GM21576 (cell line): ENCODE measurements around the gene TMEM271.
"Not testable (repeated sequence)": the region's sequence is repeated elsewhere in the genome, so short reads cannot be mapped to it uniquely, and the experiment has no call there.

Source experiments
- ATAC-seq: cut with Tn5 transposase; IDR thresholded peaks from one replicate; pipeline ENCODE4 v1.9.1; 2021; ENCODE audit warnings: mild to moderate bottlenecking, moderate library complexity; ENCODE audit not compliant: unreplicated experiment

Gene TMEM271

DNA sequence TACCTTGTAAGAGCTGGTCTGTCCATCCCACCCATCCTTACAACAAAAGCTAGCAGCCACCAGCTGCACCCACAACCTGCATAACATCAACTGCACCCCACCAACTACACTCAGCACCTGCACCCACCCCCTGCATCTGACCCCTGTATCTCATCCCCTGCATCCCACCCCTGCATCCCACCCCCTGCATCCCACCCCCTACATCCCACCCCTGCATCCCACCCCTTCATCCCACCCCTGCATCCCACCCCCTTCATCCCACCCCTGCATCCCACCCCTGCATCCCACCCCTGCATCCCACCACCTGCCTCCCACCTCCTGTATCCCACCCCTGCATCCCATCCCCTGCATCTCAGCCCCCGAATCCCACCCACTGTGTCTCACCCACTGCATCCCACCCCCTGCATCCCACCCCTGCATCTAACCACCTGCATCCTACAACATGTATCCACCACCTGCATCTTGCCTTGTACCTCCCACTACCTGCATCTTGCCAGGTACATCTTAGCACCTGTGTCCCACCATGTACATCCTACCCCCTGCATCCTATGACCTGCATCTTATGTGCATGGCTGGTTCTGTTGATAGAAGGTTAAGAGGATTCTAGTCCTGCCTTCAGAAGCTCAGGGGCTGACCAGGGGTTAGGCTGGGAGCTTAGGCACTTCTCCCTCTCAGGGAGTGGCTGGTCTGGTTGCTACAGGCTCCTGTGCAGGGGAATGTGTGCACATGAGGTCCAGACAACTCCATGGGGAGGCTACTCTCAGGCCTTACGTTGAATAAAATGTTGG is 9.4 kb downstream of the TMEM271 start:
- ATAC-seq: no peak

DNA sequence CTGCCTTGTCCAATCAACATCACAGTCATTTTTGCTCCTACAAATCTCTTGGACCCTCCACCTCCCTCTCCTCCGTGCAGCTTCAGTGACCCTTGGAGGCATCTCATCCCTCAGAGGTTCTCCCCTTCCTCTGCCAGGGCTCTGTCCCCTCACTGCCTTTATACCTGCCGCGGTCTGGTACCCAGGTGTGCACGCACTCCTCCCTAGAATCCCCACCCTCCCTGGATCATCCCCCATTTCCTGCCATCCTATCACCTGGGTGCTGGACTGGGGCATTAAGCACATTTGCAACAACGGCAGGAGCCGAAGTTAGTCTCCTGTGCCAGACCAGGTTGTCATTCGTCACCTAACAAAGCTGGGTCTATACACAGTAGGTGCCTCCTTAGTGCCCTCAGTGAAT is 10.1 kb downstream of the TMEM271 start:
- no peak for ATAC-seq

- ATAC-seq: not testable (repeated sequence)
Measured at GRCh38 chr4:565614-566013, 10.5 kb downstream of the TMEM271 start.

- ATAC-seq: not testable (repeated sequence)
Measured at GRCh38 chr4:562458-562857, 13.6 kb downstream of the TMEM271 start.

DNA sequence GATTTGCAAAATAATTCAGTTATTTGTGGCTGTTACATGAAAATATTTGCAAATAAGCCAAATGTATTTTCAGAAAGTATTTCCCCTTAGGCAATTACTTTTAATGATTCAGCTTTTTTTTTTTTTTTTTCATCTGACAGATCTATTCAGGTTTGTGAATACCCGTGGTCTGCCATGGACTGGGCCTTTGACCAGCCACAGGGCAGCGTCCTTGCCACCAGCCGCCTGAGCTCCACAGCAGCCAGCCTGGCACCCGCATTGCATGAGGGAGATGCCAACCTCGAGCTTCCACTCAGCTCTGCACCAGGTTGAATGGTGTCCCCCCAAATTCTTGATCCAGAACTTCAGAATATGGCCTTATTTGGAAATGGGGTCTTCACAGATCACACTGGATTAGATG is 14.7 kb downstream of the TMEM271 start:
- ATAC-seq: no peak

GRCh38 chr4:560731-561291 is 15.3 kb downstream of the TMEM271 start:
- ATAC-seq: no peak

- no peak for ATAC-seq
Measured at GRCh38 chr4:560061-560460, 16.0 kb downstream of the TMEM271 start.

DNA sequence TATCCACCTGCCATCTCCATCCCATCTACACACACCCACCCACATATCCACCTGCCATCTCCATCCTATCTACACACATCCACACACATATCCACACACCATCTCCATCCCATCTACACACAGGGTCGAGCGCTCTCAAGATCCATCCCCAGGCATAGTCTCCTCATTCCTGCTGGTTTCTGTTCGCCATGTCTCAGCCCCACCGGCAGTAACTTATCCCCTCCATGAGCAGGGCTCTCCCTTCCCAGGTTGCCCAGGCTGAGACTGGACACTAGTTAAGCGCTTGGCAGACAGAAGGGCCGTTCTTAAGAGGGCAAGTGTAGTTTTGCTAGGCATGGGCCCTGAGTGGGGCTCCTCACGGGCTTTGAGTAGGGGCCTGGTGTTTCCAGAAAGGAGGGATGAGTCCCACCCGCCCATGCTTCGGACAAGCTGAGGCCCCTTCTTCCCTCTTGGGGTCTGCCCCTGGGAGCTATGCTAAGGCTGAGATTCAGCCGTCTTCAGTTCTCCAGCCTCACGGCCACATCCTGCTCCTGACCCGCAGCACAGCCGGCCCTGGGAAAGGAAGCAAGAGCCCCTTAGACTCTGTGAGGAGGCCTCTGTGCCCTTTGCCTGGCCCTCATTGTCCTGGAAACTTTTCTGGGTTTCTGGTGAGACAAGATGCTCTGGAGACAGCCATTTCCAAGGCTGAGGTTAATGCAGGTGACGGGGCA is 20.4 kb downstream of the TMEM271 start:
- ATAC-seq: no peak

- not testable (repeated sequence) for ATAC-seq
Measured at GRCh38 chr4:554793-555320, 21.2 kb downstream of the TMEM271 start.

GRCh38 chr4:552019-552418 is 24.1 kb downstream of the TMEM271 start:
- no peak for ATAC-seq

DNA sequence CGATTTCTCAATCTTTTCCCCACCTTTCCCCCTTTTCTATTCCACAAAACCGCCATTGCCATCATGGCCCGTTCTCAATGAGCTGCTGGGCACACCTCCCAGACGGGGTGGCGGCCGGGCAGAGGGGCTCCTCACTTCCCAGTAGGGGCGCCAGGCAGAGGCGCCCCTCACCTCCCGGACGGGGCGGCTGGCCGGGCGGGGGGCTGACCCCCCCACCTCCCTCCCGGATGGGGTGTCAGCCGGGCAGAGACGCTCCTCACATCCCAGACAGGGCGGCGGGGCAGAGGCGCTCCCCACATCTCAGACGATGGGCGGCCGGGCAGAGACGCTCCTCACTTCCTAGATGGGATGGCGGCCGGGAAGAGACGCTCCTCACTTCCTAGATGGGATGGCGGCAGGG is 25.8 kb downstream of the TMEM271 start:
- not testable (repeated sequence) for ATAC-seq

DNA sequence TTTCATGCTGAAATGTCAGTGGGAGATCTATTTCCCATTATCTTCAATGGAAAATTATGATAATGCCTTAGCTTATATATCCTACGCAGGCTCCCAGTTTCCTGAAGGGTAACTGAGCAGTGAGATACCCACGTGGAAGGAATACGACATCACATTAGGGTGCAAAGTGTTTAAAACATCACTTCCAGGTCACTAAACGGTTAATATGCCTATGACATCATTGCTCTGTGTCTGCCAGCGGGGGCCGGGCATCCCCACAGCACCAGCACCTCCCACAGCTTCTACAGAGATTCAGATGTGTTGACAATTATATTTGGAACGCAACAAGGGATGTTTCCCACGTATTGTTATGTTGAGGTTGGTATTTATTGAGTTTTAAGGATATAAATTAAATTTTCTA is 27.1 kb downstream of the TMEM271 start:
- ATAC-seq: no peak

DNA sequence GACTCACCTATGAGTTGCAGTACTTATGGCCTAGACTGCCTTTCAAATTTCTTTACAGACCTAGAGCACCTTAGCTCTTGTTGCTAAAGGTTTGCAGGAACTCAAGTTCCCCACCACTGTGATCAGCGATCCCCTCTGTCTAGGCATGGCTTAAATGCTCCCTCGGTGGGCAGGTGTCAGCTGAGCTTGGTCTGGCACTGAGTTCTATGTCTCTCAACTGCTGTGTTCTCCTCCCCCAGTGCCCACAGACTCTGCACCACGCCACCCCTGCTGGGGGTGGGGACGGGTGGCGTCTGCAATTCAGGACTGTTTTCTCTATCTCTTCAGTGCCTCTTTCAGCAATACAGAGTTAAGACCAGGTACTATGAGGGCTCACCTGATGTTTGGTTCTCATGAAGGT is 30.5 kb downstream of the TMEM271 start:
- no peak for ATAC-seq

GRCh38 chr4:544386-545105 is 31.5 kb downstream of the TMEM271 start:
- ATAC-seq: no peak

GRCh38 chr4:541271-541670 is 34.8 kb downstream of the TMEM271 start:
- ATAC-seq: no peak

GRCh38 chr4:538542-539142 is 37.5 kb downstream of the TMEM271 start:
- no peak for ATAC-seq

GRCh38 chr4:537436-538264 is 38.4 kb downstream of the TMEM271 start:
- ATAC-seq: no peak

GRCh38 chr4:536351-536972 is 39.6 kb downstream of the TMEM271 start:
- no peak for ATAC-seq

DNA sequence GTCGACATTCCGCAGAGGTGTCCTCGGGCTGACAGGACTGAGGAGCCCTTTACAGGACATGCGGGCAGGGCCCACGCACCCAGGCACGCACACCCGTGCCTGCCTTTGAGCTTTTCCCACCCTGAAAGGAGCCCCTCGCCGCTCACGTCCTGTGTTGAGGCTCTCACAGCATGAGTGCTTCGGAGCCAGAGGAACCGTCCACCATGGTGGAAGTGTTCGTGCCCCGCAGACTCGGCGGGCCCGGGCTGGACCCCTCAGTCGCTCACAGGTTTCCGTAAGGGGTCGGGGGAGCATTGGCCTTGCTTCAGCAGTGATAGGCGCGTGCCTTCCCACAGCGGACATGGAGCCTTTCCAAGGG is 40.2 kb downstream of the TMEM271 start:
- no peak for ATAC-seq
